Muscle layer of colon (tissue), 2 donors: Measurements from ENCODE around the gene CRYL1.

Experiments
- H3K27ac ChIP-seq: one replicate; pipeline ENCODE4 v1.7.0; 2013; ENCODE audit warnings: low read depth, mild to moderate bottlenecking, low read length, moderate library complexity
- H3K27me3 ChIP-seq, 2 donors: one replicate each; pipeline ENCODE4 v1.7.0; 2013; ENCODE audit warnings: low read length in 2 of 2, mild to moderate bottlenecking in 2 of 2; ENCODE audit not compliant: insufficient read depth in 2 of 2, control insufficient read depth in 1 of 2
- H3K36me3 ChIP-seq: one replicate; pipeline ENCODE4 v1.7.0; 2013; ENCODE audit warnings: mild to moderate bottlenecking, low read length; ENCODE audit not compliant: insufficient read depth
- H3K4me1 ChIP-seq: one replicate; pipeline ENCODE4 v1.7.0; 2013; ENCODE audit warnings: mild to moderate bottlenecking, low read length; ENCODE audit not compliant: insufficient read depth
- H3K4me3 ChIP-seq, 2 donors: one replicate each; pipeline ENCODE4 v1.7.0; 2013; ENCODE audit warnings: low read length in 2 of 2, low read depth in 1 of 2, mild to moderate bottlenecking in 1 of 2, moderate library complexity in 1 of 2
- H3K9ac ChIP-seq: one replicate; pipeline ENCODE4 v1.7.0; 2013; ENCODE audit warnings: low read length
- H3K9me3 ChIP-seq: one replicate; pipeline ENCODE4 v1.7.0; 2013; ENCODE audit warnings: mild to moderate bottlenecking, low read length
- donor health status: abdominal sarcoma.
- donor health status: Adenocarcinoma of cecum.

CRYL1 gene

GRCh38 chr13:20414546-20415305, 110.9 kb downstream of the CRYL1 start:
- Histone ChIP-seq H3K27me3 (no peaks in the 10 kb centered on the region), H3K4me1 (no peaks in the 10 kb centered on the region), H3K36me3 (no peaks in the 10 kb centered on the region), H3K9ac (no peak overlapping the region), H3K9me3 (no peaks in the 10 kb centered on the region), H3K27ac (no peak overlapping the region), H3K4me3 (no peak overlapping the region)

DNA sequence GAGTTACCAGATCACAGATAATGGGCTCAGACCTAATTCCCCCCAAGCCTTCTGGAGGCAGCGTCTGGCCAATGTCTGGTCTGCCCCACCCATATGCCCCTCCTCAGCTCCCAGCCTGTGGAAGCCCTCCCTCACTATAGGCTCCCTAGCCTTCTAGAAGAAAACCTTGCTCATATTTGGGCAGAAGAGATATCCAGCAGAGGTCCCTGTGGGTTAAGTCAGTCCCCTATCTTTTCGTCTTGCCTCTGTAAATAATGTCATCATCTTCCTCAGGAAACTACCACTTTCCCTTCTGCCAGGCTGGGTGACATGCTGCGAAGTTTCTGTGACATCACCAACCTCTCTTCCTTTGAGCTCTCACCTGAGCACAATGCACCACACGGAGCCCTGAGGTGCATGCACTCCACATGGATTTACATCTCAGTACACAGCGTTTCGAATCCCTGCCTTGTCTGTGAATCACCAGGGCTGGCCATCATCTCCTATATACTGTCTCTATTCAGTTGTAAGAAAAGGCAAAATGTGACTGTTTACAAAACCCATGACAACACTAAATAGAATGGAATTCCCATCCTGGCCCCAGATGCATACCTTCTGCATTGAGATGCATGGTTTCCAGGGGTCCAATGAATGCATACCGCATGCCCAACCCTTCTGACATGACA, 112.8 kb downstream of the CRYL1 start:
- H3K9me3 ChIP-seq = no peaks in the 10 kb centered on the region
- H3K9ac ChIP-seq = no peak overlapping the region
- no peak overlapping the region for H3K27ac ChIP-seq
- no peaks in the 10 kb centered on the region for H3K36me3 ChIP-seq
- no peak overlapping the region for H3K4me3 ChIP-seq
- no peaks in the 10 kb centered on the region for H3K27me3 ChIP-seq
- no peaks in the 10 kb centered on the region for H3K4me1 ChIP-seq

GRCh38 chr13:20411638-20412342, 113.9 kb downstream of the CRYL1 start:
- Histone ChIP-seq H3K4me3 (no peak overlapping the region), H3K36me3 (no peaks in the 10 kb centered on the region), H3K27me3 (no peaks in the 10 kb centered on the region), H3K9ac (no peak overlapping the region), H3K9me3 (no peaks in the 10 kb centered on the region), H3K27ac (no peak overlapping the region), H3K4me1 (no peaks in the 10 kb centered on the region)

- Histone ChIP-seq H3K27ac (no peak overlapping the region), H3K9me3 (no peaks in the 10 kb centered on the region), H3K4me3 (no peak overlapping the region), H3K4me1 (no peaks in the 10 kb centered on the region), H3K36me3 (no peaks in the 10 kb centered on the region), H3K27me3 (no peaks in the 10 kb centered on the region), H3K9ac (no peak overlapping the region)
These were observed 114.9 kb downstream of the CRYL1 start for GRCh38 chr13:20410726-20411125.

- Histone ChIP-seq H3K9me3 (no peaks in the 10 kb centered on the region), H3K4me1 (no peaks in the 10 kb centered on the region), H3K27me3 (no peaks in the 10 kb centered on the region), H3K36me3 (peaks cover 9% of the 10 kb centered on the region), H3K9ac (no peak overlapping the region), H3K4me3 (no peak overlapping the region), H3K27ac (no peak overlapping the region)
These were observed 117.5 kb downstream of the CRYL1 start for GRCh38 chr13:20408181-20408580.

DNA sequence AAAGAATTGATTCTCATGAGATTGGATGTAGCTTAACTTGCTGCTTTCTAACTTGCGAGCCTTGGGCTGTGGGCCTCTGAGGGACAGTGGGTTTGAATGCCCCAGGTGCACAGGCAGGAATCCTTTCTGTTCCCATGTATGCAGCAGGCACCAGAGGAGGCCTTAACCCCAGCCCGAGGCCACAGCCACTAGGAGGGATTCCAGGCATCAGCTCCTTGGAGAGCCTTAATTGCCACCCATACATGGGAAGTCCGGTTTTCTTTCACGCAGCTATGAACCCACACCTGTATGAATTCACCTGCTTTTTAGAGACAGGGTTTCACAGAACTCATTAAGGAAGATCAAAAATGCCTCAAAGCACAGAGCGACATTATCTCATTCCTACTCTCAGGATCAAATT, 117.9 kb downstream of the CRYL1 start:
- H3K9ac ChIP-seq = no peak overlapping the region
- H3K9me3 ChIP-seq = no peaks in the 10 kb centered on the region
- no peaks in the 10 kb centered on the region for H3K4me1 ChIP-seq
- peaks cover 12% of the 10 kb centered on the region for H3K36me3 ChIP-seq
- no peaks in the 10 kb centered on the region for H3K27me3 ChIP-seq
- H3K27ac ChIP-seq = no peak overlapping the region
- H3K4me3 ChIP-seq = no peak overlapping the region

DNA sequence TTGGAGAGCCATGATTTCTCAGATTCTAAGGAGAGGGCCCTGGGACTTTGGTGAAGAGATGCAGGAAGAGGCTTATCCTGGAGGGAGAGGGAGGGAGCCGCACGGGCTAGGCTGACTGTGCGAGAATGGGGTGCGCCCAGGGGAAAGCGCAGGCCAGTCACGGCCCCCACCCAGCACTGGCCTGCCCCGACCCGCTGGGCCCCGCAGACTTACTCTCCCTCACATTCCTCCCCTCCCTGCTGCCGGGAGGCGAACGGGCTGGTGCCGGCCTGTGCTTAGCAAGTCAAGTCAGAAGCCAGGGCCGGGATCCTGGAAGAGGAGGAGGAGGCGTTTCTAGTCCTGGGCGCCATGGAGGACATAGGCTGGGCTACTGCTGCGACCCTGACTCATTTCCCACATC, 120.0 kb downstream of the CRYL1 start:
- no peaks in the 10 kb centered on the region for H3K27me3 ChIP-seq
- no peak overlapping the region for H3K4me3 ChIP-seq
- H3K27ac ChIP-seq = no peak overlapping the region
- no peaks in the 10 kb centered on the region for H3K4me1 ChIP-seq
- no peaks in the 10 kb centered on the region for H3K9me3 ChIP-seq
- H3K36me3 ChIP-seq = peaks cover 12% of the 10 kb centered on the region
- H3K9ac ChIP-seq = no peak overlapping the region

DNA sequence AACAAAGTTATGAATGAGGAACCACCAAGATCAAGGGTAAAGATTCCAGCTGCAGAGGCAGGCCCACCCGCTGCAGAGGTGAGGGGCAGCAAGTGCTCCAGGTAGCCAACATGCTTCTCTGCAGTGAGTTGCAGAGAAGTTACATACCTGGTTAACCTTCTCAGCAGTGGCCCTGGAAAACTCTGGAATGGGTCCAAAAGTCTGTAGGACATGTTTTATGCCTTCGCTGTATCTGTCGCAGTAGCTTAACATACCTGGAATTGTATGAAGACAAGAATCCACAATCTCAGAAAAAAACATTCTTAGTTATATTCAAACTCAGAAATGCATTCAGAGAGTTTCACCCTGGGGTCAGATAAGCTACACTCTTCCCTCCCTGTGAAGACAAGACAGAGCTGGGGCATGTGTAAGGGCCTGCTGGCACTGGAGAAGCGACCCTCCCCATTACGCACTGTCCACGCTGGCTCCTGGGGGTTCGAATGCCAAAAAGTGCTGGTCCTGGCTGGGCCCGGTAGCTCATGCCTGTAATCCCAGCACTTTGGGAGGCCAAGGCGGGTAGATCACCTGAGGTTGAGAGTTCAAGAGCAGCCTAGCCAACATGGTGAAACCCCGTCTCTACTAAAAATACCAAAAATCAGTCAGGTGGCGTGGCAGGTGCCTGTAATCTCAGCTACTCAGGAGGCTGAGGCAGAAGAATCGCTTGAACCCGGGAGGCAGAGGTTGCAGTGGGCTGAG, 121.0 kb downstream of the CRYL1 start:
- Histone ChIP-seq H3K9ac (no peak overlapping the region), H3K27ac (no peak overlapping the region), H3K36me3 (peaks cover 12% of the 10 kb centered on the region), H3K27me3 (no peaks in the 10 kb centered on the region), H3K9me3 (no peaks in the 10 kb centered on the region), H3K4me1 (no peaks in the 10 kb centered on the region), H3K4me3 (no peak overlapping the region)

DNA sequence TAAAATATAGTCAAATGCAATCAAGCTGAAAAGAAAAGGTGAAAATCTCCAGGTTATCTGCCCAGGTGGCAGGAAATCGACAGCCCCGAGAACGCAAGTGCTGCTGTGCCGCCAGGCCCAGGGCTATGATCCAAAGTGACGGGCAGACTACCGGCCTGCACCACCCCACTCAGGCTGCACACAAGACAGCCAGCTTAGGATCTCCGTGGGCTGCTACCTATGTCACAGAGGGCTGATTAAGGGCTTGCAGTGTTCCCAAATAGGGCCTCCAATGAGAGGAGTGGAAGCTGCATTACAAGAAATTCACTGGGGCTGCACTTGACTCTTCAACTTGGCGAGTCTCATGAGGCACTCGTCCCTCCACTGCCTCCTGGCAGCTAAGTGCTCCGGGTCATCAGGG, 121.8 kb downstream of the CRYL1 start:
- Histone ChIP-seq H3K4me1 (no peaks in the 10 kb centered on the region), H3K27me3 (no peaks in the 10 kb centered on the region), H3K9me3 (no peaks in the 10 kb centered on the region), H3K4me3 (no peak overlapping the region), H3K9ac (no peak overlapping the region), H3K27ac (no peak overlapping the region), H3K36me3 (peaks cover 12% of the 10 kb centered on the region)

- no peak overlapping the region for H3K4me3 ChIP-seq
These were observed 122.8 kb downstream of the CRYL1 start for GRCh38 chr13:20402881-20403280.

More at GRCh38 chr13:20402881-20403280, 122.8 kb downstream of the CRYL1 start:
- Histone ChIP-seq H3K36me3 (peaks cover 12% of the 10 kb centered on the region), H3K9ac (no peak overlapping the region), H3K27ac (no peak overlapping the region), H3K27me3 (no peaks in the 10 kb centered on the region), H3K9me3 (no peaks in the 10 kb centered on the region), H3K4me1 (no peaks in the 10 kb centered on the region)
